ENCODE data around the gene CCDC157. TPM values are rescaled to one million over a fixed set of nuclear protein-coding genes. Genes with fewer than 3 reads are reported as not detected.

The CCDC157 gene
- total RNA-seq, 1 experiment from 2014 or later = 6.2 TPM

DNA sequence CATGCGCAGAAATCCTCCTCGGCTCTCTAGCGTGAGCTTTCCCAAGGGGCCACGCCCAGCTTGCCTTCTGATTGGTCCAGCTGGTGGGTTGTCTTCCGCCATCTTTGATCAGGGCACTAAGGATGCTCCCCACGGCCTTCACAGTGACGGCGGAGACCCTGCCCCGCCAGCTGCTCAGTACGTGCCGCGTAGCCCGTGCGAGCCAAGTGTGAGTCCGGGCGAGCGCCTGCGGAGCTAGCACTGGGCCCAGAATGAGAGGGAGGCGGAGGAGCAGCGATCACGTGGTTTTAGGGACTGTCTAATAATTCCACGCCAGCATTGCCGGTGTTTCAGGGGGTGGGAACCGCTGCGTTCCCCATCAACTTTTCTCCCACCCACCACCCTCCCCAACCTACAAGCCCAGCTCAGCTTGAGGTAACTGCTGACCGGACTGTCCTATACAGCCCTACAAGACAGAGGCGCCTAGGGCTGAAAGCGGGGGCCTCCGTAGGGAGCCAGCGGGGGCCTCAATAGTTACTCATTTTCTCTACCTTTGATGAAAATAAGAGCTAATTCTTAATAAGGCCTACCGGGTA, 67.2 kb downstream of the CCDC157 start:
- Histone ChIP-seq H3K79me2 (ENCODE audit: low read depth) (peaks cover 24% of the 10 kb centered on the region), H3K27me3 (ENCODE audit: insufficient read depth, low read depth) (no peaks in the 10 kb centered on the region), H3K36me3 (ENCODE audit: low read depth) (peaks cover 14% of the 10 kb centered on the region; the same call in 1 of the 2 replicates), H3K9me3 (ENCODE audit: insufficient read depth, low read depth) (no peaks in the 10 kb centered on the region), H3K4me3 (peak overlapping the region; percentile 70), H3K27ac (peak overlapping the region; percentile 93), H3K4me1 (replicated peaks; ENCODE audit: insufficient read depth) (peaks cover 46% of the 10 kb centered on the region), H3K4me2 (peak overlapping the region; percentile 88), H4K20me1 (ENCODE audit: insufficient read depth) (no peaks in the 10 kb centered on the region), H2AFZ (peak overlapping the region; percentile 57; the same call in 1 of the 2 replicates), H3F3A (ENCODE audit: insufficient read depth, low read depth) (peaks cover 73% of the 10 kb centered on the region), H3K9me2 (ENCODE audit: insufficient read depth) (no peaks in the 10 kb centered on the region)
- TF ChIP-seq, protein P1, sequence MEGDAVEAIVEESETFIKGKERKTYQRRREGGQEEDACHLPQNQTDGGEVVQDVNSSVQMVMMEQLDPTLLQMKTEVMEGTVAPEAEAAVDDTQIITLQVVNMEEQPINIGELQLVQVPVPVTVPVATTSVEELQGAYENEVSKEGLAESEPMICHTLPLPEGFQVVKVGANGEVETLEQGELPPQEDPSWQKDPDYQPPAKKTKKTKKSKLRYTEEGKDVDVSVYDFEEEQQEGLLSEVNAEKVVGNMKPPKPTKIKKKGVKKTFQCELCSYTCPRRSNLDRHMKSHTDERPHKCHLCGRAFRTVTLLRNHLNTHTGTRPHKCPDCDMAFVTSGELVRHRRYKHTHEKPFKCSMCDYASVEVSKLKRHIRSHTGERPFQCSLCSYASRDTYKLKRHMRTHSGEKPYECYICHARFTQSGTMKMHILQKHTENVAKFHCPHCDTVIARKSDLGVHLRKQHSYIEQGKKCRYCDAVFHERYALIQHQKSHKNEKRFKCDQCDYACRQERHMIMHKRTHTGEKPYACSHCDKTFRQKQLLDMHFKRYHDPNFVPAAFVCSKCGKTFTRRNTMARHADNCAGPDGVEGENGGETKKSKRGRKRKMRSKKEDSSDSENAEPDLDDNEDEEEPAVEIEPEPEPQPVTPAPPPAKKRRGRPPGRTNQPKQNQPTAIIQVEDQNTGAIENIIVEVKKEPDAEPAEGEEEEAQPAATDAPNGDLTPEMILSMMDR (conservative IDR thresholded peaks at IDR 0.05) = no peak
- TF ChIP-seq EZH2 (IDR thresholded peaks at IDR 0.05; ENCODE audit: low read depth) = no peak
- POLR2A ChIA-PET (ENCODE audit: unreplicated experiment) = interaction anchor here (0.6 to 1.7 kb wide), 10 partner anchors 12 to 867 kb away, joined by 3 to 20 read pairs (median 6); partner anchors contain the start of genes CCDC157, PES1, SEC14L2 and SF3A1
- intact Hi-C loops (cut with micrococcal nuclease; ENCODE audit: unreplicated experiment) = loop anchor here (1.0 to 10.0 kb wide), 4 partner anchors 12 to 181 kb away; partner anchors contain the start of genes SEC14L2 and TCN2
- no TSS peak for BruUV-seq (replicated peaks)
- CTCF ChIA-PET = interaction anchor here (0.6 to 1.5 kb wide), 6 partner anchors 16 to 99 kb away, joined by 3 to 5 read pairs (median 3); partner anchors contain the start of gene TBC1D10A
- DNase-seq = peak; percentile 98 to 99

DNA sequence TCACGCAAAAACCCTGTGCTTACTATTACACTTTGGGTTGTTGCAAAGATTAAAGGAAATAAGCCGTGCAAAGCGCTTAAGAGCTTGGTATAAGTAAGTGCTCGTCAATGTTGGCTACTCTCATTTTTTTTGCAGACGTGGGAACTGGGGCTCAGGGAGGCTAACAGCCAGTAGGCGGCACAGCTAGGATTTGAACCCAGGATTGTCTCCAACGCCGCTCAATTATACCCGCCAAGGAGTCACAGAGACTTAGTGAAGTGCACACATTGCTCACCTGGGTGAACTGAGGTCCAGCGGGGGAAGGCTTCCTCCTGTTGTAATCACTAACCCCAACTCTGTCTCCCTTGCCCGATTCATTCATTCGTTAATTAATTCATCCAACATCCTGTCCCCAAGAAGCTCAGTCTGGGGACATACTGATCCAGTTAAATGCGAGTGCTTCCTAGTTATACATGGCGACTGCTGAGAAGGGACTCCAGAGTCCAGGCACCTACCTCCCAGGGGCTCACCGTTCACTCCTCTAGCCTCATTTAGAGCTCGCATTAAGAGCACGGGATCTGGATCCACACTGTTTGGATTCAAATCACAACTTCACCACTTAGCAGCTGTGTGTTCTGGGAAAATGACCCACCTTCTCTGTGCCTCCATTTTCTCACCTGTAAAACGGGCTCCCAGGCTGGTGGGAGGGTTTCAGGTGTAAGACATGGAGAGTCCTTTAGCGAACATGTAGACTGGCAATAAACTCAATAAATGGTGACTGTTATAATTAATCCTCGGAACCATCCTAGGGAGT, 67.9 kb downstream of the CCDC157 start:
- intact Hi-C loops (cut with micrococcal nuclease; ENCODE audit: unreplicated experiment) = loop anchor here (1.0 to 10.0 kb wide), 2 partner anchors 27 to 180 kb away; partner anchors contain the start of genes SEC14L2 and TCN2

More for the DNA sequence above, 67.9 kb downstream of the CCDC157 start:
- POLR2A ChIA-PET (ENCODE audit: unreplicated experiment) = interaction anchor here (0.6 to 1.7 kb wide), 6 partner anchors 13 to 1088 kb away, joined by 4 to 20 read pairs (median 8); partner anchors contain the start of gene SEC14L2
- H3K27me3 ChIP-seq (ENCODE audit: insufficient read depth, low read depth) = no peaks in the 10 kb centered on the region
- H3K79me2 ChIP-seq (ENCODE audit: low read depth) = peaks cover 24% of the 10 kb centered on the region
- H3K36me3 ChIP-seq (ENCODE audit: low read depth) = 0 out of 2 replicates have a peak, but pooled peaks cover 9% of the 10 kb centered on the region
- H3K27ac ChIP-seq = peak overlapping the region; percentile 93
- peak overlapping the region; percentile 88 for H3K4me2 ChIP-seq
- DNase-seq = peak in 1 of 2 experiments; percentile 27
- TSS peak; percentile 24 for BruUV-seq (replicated peaks)
- H3K4me3 ChIP-seq = peak overlapping the region; percentile 70
- H4K20me1 ChIP-seq (ENCODE audit: insufficient read depth) = no peaks in the 10 kb centered on the region
- peaks cover 39% of the 10 kb centered on the region for H3K4me1 ChIP-seq (replicated peaks; ENCODE audit: insufficient read depth)
- H3F3A ChIP-seq (ENCODE audit: insufficient read depth, low read depth) = peaks cover 66% of the 10 kb centered on the region
- TF ChIP-seq EZH2 (IDR thresholded peaks at IDR 0.05; ENCODE audit: low read depth) = no peak
- TF ChIP-seq, protein P1 (conservative IDR thresholded peaks at IDR 0.05) = peak; percentile 19; the same call in 1 of the 2 replicates
- H3K9me3 ChIP-seq (ENCODE audit: insufficient read depth, low read depth) = no peaks in the 10 kb centered on the region
- peak overlapping the region; percentile 57; the same call in 1 of the 2 replicates for H2AFZ ChIP-seq
- CTCF ChIA-PET = interaction anchor here (0.6 to 1.5 kb wide), 7 partner anchors 16 to 99 kb away, joined by 3 to 5 read pairs (median 3); partner anchors contain the start of genes SEC14L2 and TBC1D10A
- H3K9me2 ChIP-seq (ENCODE audit: insufficient read depth) = no peaks in the 10 kb centered on the region
